NB4 (cell line): ENCODE data around the gene HSP90AB1.

Experiments used
- CTCF ChIP-seq: IDR thresholded peaks from one replicate; pipeline ENCODE4 v1.5.1; 2012; ENCODE audit warnings: low read depth, low read length
- MAX ChIP-seq: IDR thresholded peaks from 2 replicates; pipeline ENCODE4 v1.6.1; 2011; ENCODE audit warnings: low read depth, low read length
- MYC ChIP-seq: IDR thresholded peaks from 2 replicates; pipeline ENCODE4 v1.6.1; 2011; ENCODE audit warnings: low read depth, low read length
- POLR2A ChIP-seq: IDR thresholded peaks from 2 replicates; pipeline ENCODE4 v1.6.1; 2011; ENCODE audit warnings: mild to moderate bottlenecking; ENCODE audit not compliant: insufficient read length; ENCODE audit errors: extremely low read depth

GRCh38 chr6:44220913-44221290 lies 26.0 kb upstream of the HSP90AB1 start:
- TF ChIP-seq POLR2A (no peak), CTCF (no peak), MAX (no peak), MYC (no peak)
